Measurements from ENCODE around the gene CCDC3. TPM values are rescaled to one million over a fixed set of nuclear protein-coding genes. Genes with fewer than 3 reads are reported as not detected.
"Not testable (repeated sequence)": the region's sequence is repeated elsewhere in the genome, so short reads cannot be mapped to it uniquely, and the experiment has no call there.

The CCDC3 gene
- total RNA-seq, 1 experiment from 2014 or later: 106 TPM

DNA sequence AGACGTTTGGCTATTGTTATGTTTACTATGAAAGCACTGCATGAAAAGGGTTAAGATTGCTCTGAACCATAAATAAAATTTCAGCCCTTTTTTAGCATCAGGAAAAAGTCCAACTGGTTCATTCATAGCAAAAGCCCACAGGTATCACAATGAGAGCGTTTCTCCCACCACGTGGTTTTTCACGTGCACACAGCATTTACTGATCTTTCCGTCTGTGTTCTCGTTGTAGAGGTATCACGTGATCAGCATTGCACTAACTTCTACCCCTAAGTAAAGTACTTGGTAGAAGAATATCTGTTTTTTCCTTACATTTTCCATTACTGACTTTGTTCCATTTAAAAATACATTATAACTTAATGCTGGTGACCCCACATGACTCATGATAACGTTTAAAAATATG lies 17.8 kb upstream of the CCDC3 start:
- Histone ChIP-seq H3K36me3 (no peaks in the 10 kb centered on the region), H3K27ac (no peak overlapping the region), H3K4me3 (no peak overlapping the region), H3K9me3 (replicated peaks) (0 out of 2 replicates have a peak, but pooled peaks cover 4% of the 10 kb centered on the region), H3K4me1 (no peaks in the 10 kb centered on the region), H3K27me3 (no peaks in the 10 kb centered on the region)
- DNase-seq: no peak

GRCh38 chr10:13018171-13018570 lies 16.7 kb upstream of the CCDC3 start:
- DNase-seq: no peak
- H3K27ac ChIP-seq: no peak overlapping the region
- no peaks in the 10 kb centered on the region for H3K4me1 ChIP-seq
- H3K27me3 ChIP-seq: no peaks in the 10 kb centered on the region
- no peaks in the 10 kb centered on the region for H3K9me3 ChIP-seq (replicated peaks)
- H3K4me3 ChIP-seq: no peak overlapping the region
- H3K36me3 ChIP-seq: no peaks in the 10 kb centered on the region

DNA sequence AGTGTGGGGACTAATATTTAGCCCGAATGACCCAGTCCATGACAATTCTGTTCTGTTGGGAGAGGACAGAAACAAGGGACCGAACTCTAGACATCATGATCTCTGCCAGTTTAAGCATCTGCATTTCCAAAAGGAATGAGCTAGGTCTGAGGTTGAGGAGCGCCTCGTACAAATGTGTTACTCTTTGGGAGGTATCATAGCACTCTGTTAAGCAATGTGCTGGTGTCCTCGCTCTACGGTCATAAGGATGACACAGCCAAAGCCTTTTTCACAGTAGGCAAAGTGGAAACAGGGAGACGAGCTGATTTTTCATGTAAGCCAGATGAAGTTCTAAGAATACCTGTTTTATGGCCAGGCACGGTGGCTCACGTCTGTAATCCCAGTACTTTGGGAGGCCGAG lies 15.4 kb upstream of the CCDC3 start:
- Histone ChIP-seq H3K36me3 (no peaks in the 10 kb centered on the region), H3K4me3 (no peak overlapping the region), H3K4me1 (no peaks in the 10 kb centered on the region), H3K27me3 (no peaks in the 10 kb centered on the region), H3K27ac (no peak overlapping the region), H3K9me3 (replicated peaks) (no peaks in the 10 kb centered on the region)
- no peak for DNase-seq

DNA sequence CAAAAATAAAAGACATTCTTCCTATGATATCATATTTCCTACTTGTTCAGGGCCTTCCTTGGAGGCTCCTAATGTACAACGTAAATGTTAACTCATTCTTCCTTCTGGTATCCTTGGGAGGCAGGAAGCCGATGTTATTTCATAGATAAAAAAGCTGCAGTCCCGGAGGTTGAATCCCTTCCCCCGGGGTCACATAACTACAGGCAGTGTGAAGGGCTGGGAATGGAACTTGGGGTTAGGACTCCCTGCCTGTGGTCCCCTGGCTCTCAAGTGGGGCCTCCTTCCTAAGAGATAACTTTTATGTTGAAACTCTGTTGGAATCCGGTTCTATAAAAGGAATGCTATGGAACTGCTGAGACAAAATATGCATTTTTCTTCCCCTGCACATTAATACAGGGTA lies 14.9 kb upstream of the CCDC3 start:
- H3K27ac ChIP-seq: no peak overlapping the region
- DNase-seq: no peak
- no peaks in the 10 kb centered on the region for H3K36me3 ChIP-seq
- no peak overlapping the region for H3K4me3 ChIP-seq
- H3K27me3 ChIP-seq: no peaks in the 10 kb centered on the region
- H3K9me3 ChIP-seq (replicated peaks): no peaks in the 10 kb centered on the region
- no peaks in the 10 kb centered on the region for H3K4me1 ChIP-seq

DNA sequence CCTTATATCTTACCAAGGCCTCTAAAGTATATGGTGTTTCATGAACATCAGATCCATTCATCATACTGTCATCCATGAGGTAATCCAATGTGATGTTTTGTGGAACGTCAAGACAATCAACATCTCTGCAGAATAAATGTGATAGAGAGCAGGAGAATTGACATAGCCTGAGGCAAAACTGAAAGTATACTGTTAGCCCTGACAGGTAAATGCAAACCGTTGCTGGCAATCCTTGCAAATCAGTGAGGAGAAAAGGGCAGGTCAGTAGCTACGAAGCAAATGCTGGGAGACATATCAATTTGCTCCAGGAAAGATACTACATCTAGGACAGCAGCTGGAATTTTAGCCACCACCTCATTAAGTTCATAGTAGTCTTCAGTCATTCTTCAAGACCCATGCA lies 4.5 kb upstream of the CCDC3 start:
- no peak for DNase-seq
- Histone ChIP-seq H3K4me1 (no peaks in the 10 kb centered on the region), H3K4me3 (no peak overlapping the region), H3K27ac (no peak overlapping the region), H3K27me3 (no peaks in the 10 kb centered on the region), H3K9me3 (replicated peaks) (no peaks in the 10 kb centered on the region), H3K36me3 (no peaks in the 10 kb centered on the region)

- no peaks in the 10 kb centered on the region for H3K9me3 ChIP-seq (replicated peaks)
- H3K27me3 ChIP-seq: no peaks in the 10 kb centered on the region
- H3K36me3 ChIP-seq: no peaks in the 10 kb centered on the region
Observed at GRCh38 chr10:13003759-13004158, 2.2 kb upstream of the CCDC3 start.

GRCh38 chr10:13003004-13003403 lies 1.5 kb upstream of the CCDC3 start:
- H3K4me3 ChIP-seq: no peak overlapping the region
- H3K9me3 ChIP-seq (replicated peaks): no peaks in the 10 kb centered on the region
- H3K36me3 ChIP-seq: peaks cover 2% of the 10 kb centered on the region
- H3K27me3 ChIP-seq: no peaks in the 10 kb centered on the region
- DNase-seq: no peak
- no peaks in the 10 kb centered on the region; the same call in 1 of the 2 replicates for H3K4me1 ChIP-seq
- no peak overlapping the region for H3K27ac ChIP-seq

More at GRCh38 chr10:13003759-13004158, 2.2 kb upstream of the CCDC3 start:
- H3K27ac ChIP-seq: no peak overlapping the region
- no peak overlapping the region for H3K4me3 ChIP-seq
- DNase-seq: no peak
- no peaks in the 10 kb centered on the region; the same call in 1 of the 2 replicates for H3K4me1 ChIP-seq

DNA sequence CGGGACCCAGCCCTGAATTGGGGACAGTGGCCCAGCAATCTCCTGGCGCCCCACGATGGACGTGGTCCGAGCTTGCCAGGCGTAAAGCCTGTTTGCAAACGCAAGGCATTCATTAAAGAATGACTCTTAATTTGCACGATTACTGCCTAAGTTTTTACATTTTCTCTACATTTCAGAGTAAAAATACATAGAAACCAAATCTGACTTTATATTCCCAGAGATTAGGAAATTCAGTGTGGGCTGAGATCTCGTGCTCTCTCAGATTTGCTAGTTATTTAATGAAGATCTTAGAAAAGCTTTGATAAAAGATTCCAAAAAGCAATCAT lies 337 bp upstream of the CCDC3 start:
- Histone ChIP-seq H3K4me1 (no peaks in the 10 kb centered on the region; the same call in 1 of the 2 replicates), H3K4me3 (peak overlapping the region; percentile 67), H3K9me3 (replicated peaks) (no peaks in the 10 kb centered on the region), H3K27ac (no peak overlapping the region), H3K36me3 (peaks cover 14% of the 10 kb centered on the region), H3K27me3 (no peaks in the 10 kb centered on the region)
- DNase-seq: no peak

DNA sequence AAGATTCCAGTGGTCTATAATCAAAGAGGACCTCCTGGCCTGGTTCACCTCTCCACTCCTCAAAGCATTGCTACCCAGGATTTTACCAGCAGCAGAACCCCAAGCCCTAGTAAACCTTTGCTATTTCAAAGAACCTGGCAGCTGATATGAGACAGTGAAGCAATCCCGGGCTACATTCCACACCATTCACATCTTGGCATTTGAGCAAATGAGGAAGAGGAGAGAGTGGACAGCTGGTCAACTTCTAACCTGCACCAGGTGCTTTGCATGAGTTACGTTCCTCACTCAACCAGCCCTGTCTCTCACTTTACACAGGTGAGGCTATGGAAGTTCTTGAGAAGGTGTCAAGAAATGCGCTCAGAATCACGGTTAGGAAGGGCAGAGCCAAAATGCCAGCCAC lies 1.1 kb downstream of the CCDC3 start:
- Histone ChIP-seq H3K27ac (no peak overlapping the region), H3K9me3 (replicated peaks) (no peaks in the 10 kb centered on the region), H3K36me3 (peaks cover 21% of the 10 kb centered on the region), H3K4me3 (peak overlapping the region; percentile 67), H3K27me3 (no peaks in the 10 kb centered on the region), H3K4me1 (peaks cover 12% of the 10 kb centered on the region)
- DNase-seq: peak in 1 of 2 experiments; percentile 28

DNA sequence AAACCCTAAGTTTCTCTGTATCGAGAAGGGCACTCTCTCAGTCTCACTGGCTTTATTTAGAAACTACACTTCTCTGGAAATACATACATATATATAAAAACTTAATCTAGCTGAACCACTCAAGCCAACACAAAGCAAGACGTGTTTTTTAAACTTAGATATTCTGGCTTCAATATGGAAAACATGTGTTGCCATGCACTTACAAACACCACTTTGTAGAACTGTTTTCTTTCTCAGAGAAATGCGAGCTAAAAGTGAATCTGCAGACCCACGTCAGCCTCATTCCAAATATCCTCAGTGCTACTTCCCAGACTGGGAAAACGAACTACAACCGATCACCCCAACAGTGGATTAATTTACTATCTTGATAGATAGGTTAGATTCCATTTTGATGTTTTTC lies 1.7 kb downstream of the CCDC3 start:
- Histone ChIP-seq H3K4me3 (peak overlapping the region; percentile 67), H3K27me3 (no peaks in the 10 kb centered on the region), H3K4me1 (peaks cover 16% of the 10 kb centered on the region), H3K36me3 (peaks cover 22% of the 10 kb centered on the region), H3K27ac (no peak overlapping the region), H3K9me3 (replicated peaks) (no peaks in the 10 kb centered on the region)
- DNase-seq: no peak

- Histone ChIP-seq H3K4me1 (peaks cover 19% of the 10 kb centered on the region), H3K27me3 (no peaks in the 10 kb centered on the region), H3K4me3 (no peak overlapping the region), H3K27ac (peak overlapping the region; percentile 90), H3K9me3 (replicated peaks) (no peaks in the 10 kb centered on the region), H3K36me3 (peaks cover 58% of the 10 kb centered on the region)
- peak; percentile 41 to 76 for DNase-seq
Observed at GRCh38 chr10:12995425-12995861, 6.1 kb downstream of the CCDC3 start.

- no peak overlapping the region for H3K4me3 ChIP-seq
- peaks cover 66% of the 10 kb centered on the region for H3K36me3 ChIP-seq
- peaks cover 19% of the 10 kb centered on the region for H3K4me1 ChIP-seq
- no peaks in the 10 kb centered on the region for H3K9me3 ChIP-seq (replicated peaks)
- DNase-seq: no peak
- H3K27me3 ChIP-seq: no peaks in the 10 kb centered on the region
- no peak overlapping the region for H3K27ac ChIP-seq
Observed at GRCh38 chr10:12993595-12993994, 7.9 kb downstream of the CCDC3 start.

GRCh38 chr10:12985347-12985746 lies 16.2 kb downstream of the CCDC3 start:
- Histone ChIP-seq H3K36me3 (peaks cover 18% of the 10 kb centered on the region), H3K4me3 (no peak overlapping the region), H3K27me3 (no peaks in the 10 kb centered on the region), H3K4me1 (peaks cover 11% of the 10 kb centered on the region), H3K27ac (no peak overlapping the region), H3K9me3 (replicated peaks) (no peaks in the 10 kb centered on the region)
- no peak for DNase-seq

GRCh38 chr10:12984165-12984747 lies 17.3 kb downstream of the CCDC3 start:
- H3K36me3 ChIP-seq: peaks cover 15% of the 10 kb centered on the region
- DNase-seq: peak in 1 of 2 experiments; percentile 6
- no peaks in the 10 kb centered on the region for H3K9me3 ChIP-seq (replicated peaks)
- peaks cover 15% of the 10 kb centered on the region for H3K4me1 ChIP-seq
- peak overlapping the region; percentile 15; the same call in 1 of the 2 replicates for H3K27ac ChIP-seq
- H3K4me3 ChIP-seq: no peak overlapping the region
- H3K27me3 ChIP-seq: no peaks in the 10 kb centered on the region

- not testable (repeated sequence) for H3K9me3 ChIP-seq (replicated peaks); H3K36me3 ChIP-seq; H3K4me3 ChIP-seq; H3K27me3 ChIP-seq; DNase-seq
- Histone ChIP-seq H3K4me1 (peaks cover 15% of the 10 kb centered on the region), H3K27ac (peak overlapping the region; percentile 15; the same call in 1 of the 2 replicates)
Observed at GRCh38 chr10:12983568-12983967, 17.9 kb downstream of the CCDC3 start.

- Histone ChIP-seq H3K4me3 (no peak overlapping the region), H3K9me3 (replicated peaks) (no peaks in the 10 kb centered on the region), H3K36me3 (peaks cover 9% of the 10 kb centered on the region), H3K4me1 (peaks cover 15% of the 10 kb centered on the region), H3K27me3 (no peaks in the 10 kb centered on the region), H3K27ac (peak overlapping the region; percentile 20; the same call in 1 of the 2 replicates)
- DNase-seq: peak in 1 of 2 experiments; percentile 39
Observed at GRCh38 chr10:12981570-12981969, 19.9 kb downstream of the CCDC3 start.

Data from SJCRH30 (cell line).